Ramos (cell line): ENCODE data around the gene TBP.
"Not testable (repeated sequence)": the region's sequence is repeated elsewhere in the genome, so short reads cannot be mapped to it uniquely, and the experiment has no call there.

Source experiments
- in situ Hi-C: fragments of 300-500 bp; cut with MboI; formaldehyde crosslinking; loops from one replicate; pipeline ENCODE4 v1.14.3; 2022; ENCODE audit warnings: low sequenced_read_pairs; ENCODE audit not compliant: unreplicated experiment

Gene TBP

GRCh38 chr6:170554013-170554795, at the start of gene TBP:
TBP (plus strand) TSS chr6:170554369; CDS start chr6:170557030, 2,661 bp downstream.
- in situ Hi-C loops, result no loop called here

- in situ Hi-C loops, result no loop called here
Measured at GRCh38 chr6:170504479-170504878, 49.7 kb upstream of the TBP start.

GRCh38 chr6:170505306-170505705, 48.9 kb upstream of the TBP start:
- in situ Hi-C loops, result no loop called here

- in situ Hi-C loops, result no loop called here
Measured at GRCh38 chr6:170506446-170506845, 47.7 kb upstream of the TBP start.

GRCh38 chr6:170507728-170508127, 46.4 kb upstream of the TBP start:
- in situ Hi-C loops, result not testable (repeated sequence)

- in situ Hi-C loops, result not testable (repeated sequence)
Measured at GRCh38 chr6:170508275-170508674, 45.9 kb upstream of the TBP start.

- in situ Hi-C loops, result not testable (repeated sequence)
Measured at GRCh38 chr6:170508892-170509722, 45.1 kb upstream of the TBP start.

GRCh38 chr6:170509723-170510018, 44.5 kb upstream of the TBP start:
- in situ Hi-C loops, result loop anchor here (10.0 kb wide), 1 partner anchor 715 kb away; no protein-coding TSS in a partner anchor

- in situ Hi-C loops, result loop anchor here (10.0 kb wide), 1 partner anchor 716 kb away; no protein-coding TSS in a partner anchor
Measured at GRCh38 chr6:170510631-170511030, 43.5 kb upstream of the TBP start.

- in situ Hi-C loops, result loop anchor here (10.0 kb wide), 1 partner anchor 717 kb away; no protein-coding TSS in a partner anchor
Measured at GRCh38 chr6:170512249-170512648, 41.9 kb upstream of the TBP start.

- in situ Hi-C loops, result loop anchor here (10.0 kb wide), 1 partner anchor 720 kb away; no protein-coding TSS in a partner anchor
Measured at GRCh38 chr6:170514908-170515307, 39.3 kb upstream of the TBP start.

- in situ Hi-C loops, result loop anchor here (10.0 kb wide), 1 partner anchor 722 kb away; no protein-coding TSS in a partner anchor
Measured at GRCh38 chr6:170516783-170517616, 37.2 kb upstream of the TBP start.

- in situ Hi-C loops, result no loop called here
Measured at GRCh38 chr6:170522565-170523183, 31.5 kb upstream of the TBP start.

- in situ Hi-C loops, result no loop called here
Measured at GRCh38 chr6:170523256-170524171, 30.7 kb upstream of the TBP start.

GRCh38 chr6:170524172-170524502, 30.0 kb upstream of the TBP start:
- in situ Hi-C loops, result no loop called here

GRCh38 chr6:170525795-170526194, 28.4 kb upstream of the TBP start:
- in situ Hi-C loops, result no loop called here

GRCh38 chr6:170527995-170528394, 26.2 kb upstream of the TBP start:
- in situ Hi-C loops, result not testable (repeated sequence)

- in situ Hi-C loops, result no loop called here
Measured at GRCh38 chr6:170529839-170530469, 24.2 kb upstream of the TBP start.
